GM19025 (cell line): ENCODE measurements around the gene ATP6V0B.

Experiments
- ATAC-seq: cut with Tn5 transposase; IDR thresholded peaks from one replicate; pipeline ENCODE4 v1.9.1; 2021; ENCODE audit warnings: mild to moderate bottlenecking, low read depth, moderate library complexity; ENCODE audit not compliant: unreplicated experiment

ATP6V0B gene

DNA sequence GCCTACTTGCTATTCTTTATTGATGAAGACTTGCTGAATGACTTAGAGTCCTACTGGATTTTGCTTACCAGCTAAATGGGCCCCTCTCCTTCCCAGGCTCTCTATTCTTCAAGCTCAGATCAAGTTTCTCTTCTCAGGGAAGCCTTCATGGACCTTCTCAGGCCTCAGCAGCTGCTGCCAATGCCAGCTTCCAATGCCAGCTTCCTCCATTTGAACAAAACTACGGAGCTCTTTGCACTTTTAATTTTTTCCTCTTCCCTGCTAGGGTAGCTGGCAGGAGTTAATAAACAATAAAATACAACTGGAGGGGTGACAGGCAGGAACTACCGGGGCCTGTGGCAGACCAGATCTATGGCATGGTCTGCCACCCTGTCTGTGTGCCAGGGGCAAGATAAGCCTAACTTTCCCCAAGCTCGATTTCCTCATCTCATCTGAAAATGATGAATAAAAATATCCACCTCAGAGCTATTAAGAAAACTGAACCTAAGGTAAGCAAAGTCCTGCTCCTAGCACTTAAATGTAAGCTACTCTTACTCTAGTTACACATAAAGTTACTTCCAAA lies 29.0 kb upstream of the ATP6V0B start:
- ATAC-seq: no peak

DNA sequence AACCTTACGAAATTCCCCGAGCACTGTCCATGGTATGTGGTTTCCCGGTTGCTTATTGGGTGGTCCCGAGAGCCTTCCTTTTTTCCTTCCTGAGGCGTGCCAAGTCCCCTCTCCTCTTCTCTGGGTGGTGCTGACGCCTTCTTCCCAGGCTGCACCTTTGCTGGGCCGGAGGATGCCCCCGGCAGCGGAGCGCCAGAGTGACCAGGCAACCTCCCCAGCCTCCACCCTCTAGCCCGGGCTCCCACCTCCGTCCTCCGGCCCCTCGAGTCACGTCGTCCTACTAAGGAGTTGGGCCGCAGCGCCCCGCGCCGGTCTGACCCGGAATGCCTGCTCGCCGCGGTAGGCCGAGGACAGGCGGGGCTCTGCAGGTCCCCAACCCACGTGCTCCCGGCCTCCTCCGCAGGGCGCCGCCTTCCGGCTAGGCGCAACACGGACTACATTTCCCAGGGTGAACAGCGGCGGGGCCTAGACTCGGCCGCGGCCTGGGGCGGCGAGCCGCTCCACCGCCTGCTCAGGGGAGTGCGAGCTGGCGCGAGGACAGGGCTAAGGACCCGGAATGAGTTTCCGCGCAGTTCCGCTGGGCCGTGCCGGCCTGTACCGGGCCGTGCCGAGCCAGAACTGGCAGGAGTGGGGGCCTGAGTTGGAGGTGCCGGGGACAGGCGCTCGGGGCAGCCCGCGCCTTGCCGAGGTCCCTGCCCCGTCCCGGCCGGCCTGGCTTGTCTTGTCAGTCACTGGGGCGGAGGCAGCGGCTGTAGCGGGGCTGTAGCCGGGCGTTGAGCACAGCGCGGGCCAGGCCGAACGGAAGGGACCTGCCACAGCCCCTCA lies 28.3 kb upstream of the ATP6V0B start, which contains the start of gene IPO13:
Gene IPO13 (plus strand): TSS at position 715 of the 825 bp plus-strand sequence. CDS start 651 bp downstream, outside the sequence.
- peak; percentile 94 for ATAC-seq

DNA sequence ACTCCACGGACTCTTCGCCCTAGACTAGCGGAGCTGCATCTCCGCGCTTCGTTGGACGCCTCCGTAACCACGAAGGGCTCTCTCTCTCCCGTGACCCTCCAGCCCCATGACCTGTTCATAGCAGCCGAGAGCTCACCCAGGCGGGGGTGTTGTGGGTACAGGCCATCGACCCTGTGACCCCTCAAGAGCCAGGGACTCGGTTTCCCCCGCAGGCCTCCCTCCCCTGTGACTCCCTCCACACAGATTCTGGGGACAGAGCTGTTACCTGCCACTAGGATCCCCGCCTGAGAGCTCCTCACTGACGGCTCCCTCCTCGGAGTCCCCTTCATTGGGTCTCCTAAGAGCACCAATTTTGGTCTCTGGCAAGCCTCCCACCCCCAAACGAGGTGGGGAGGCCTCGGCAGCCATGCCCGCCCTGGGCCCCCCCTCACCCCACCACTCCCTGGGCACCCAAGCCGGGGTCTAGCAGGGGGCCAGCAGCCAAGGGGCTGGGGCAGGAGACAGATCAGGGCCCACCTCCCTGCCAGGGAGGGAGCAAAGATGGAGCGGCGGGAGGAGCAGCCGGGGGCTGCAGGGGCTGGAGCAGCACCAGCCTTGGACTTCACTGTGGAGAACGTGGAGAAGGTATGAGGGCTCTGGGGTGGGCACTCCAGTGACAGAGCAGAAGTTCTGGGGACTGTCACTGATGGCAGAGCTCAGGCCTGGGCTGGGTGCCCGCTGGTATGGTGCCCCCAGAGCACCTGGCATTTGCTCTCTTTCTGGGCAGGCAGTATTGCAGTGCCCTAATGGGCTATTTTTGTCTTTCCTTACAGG lies 27.5 kb upstream of the ATP6V0B start:
- ATAC-seq: no peak

DNA sequence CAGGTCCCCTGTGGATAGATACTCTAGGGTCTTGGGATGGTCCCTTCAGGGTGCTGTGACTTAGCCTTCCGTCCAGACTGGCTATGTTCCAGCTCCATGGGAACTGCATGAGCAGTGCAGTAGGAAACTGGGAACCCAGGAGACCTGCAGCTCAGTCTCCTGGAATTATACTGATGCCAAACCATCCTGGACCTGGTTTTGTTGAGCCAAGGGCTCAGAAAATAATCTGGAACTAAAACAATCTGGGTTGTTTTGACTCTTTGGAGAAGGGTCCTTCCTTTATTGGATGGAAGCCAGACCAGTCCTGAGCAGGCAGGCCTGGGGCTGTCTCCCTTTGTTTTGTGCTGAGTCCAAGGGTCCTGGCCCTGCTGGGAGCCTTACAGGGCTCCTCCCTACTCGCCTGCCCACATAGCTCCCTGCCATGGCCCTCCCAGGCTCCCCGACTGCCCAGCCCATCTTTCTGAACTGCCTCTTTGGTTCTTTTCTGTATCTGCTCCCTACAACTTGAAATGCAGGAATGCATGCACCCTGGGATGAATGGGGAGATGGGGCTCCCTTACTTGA lies 26.8 kb upstream of the ATP6V0B start:
- ATAC-seq: no peak

DNA sequence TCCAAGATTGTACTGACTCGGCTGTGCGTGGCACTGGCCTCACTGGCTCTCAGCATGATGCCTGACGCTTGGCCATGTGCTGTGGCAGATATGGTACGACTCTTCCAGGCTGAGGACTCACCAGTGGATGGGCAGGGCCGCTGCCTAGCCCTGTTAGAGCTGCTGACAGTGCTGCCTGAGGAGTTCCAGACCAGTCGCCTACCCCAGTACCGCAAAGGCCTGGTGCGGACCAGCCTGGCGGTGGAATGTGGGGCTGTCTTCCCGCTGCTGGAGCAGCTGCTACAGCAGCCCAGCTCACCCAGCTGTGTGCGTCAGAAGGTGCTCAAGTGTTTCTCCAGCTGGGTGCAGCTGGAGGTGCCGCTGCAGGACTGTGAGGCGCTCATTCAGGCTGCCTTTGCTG lies 25.1 kb upstream of the ATP6V0B start:
- no peak for ATAC-seq

DNA sequence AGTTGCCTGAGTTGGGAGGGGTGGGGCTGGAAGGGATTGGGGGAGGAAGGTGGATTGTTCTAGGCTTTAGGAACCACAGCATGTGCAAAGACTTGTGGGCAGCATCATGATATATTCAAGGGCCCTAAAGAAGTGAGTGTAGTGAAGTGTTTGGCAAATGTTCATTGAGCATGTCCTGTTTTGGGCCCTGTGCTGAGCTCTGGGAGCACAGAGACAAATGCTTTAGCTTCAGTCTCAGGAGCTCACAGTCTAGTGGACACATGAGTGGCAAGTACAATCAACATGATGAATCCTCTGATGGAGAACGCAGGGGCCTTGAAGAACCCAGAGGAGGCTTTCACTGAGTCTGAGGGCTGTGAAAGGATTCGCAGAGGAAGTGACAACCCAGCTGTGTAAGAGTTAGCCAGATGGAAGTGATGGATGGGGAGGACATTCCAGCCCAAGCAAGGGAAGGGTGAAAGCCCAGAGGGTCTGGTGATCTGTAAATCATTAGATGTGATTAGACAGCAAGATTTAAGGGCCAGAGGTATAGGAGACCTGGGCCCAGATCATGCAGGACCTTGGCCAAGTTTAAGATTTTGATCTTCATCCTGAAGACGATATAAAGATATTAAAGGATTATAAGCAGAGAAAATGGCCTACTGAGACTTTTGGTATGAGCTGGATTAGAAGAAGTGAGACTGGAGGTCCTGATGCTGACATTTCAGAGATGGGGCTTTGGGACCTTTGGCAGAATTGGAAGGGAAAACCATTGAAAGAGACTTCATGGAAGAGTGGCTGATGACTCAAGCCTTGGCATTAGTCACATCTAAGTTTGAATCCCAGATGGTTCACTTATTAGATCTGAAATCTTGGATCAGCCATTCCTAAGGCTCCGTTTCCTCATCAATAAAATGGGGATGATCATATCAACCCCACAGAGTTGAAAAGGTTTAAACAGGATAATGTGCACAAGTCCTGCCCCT lies 23.5 kb upstream of the ATP6V0B start:
- ATAC-seq: no peak

DNA sequence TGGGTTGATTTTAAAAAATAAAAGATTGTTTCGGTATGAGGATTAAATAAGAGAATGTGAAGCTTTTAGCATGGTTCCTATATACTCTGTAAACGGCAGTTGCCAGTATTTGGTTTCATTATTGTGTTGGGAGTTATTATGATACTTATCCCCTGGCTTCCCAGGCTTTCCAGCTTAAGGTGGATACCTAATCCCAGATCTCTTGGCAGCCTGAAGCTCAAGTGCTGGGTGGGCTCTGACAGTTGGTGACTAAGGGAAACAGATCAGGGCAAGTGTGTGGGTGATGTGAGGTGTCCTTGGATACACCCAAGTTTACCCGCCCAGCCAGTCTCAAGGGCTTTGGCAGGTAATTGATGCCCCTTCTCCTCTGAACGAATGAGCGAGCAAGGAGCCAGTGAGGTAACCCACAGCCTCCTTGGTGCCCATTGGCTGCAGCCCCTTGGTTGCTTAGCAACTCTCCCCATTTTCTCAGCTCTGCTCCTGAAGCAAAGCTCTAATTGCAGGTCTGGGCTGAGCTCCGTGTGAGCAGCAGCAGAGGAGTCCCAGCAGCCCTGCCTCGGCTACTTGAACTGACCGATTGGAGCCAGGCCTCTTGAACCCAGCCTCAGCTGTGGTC lies 21.9 kb upstream of the ATP6V0B start:
- ATAC-seq: no peak

DNA sequence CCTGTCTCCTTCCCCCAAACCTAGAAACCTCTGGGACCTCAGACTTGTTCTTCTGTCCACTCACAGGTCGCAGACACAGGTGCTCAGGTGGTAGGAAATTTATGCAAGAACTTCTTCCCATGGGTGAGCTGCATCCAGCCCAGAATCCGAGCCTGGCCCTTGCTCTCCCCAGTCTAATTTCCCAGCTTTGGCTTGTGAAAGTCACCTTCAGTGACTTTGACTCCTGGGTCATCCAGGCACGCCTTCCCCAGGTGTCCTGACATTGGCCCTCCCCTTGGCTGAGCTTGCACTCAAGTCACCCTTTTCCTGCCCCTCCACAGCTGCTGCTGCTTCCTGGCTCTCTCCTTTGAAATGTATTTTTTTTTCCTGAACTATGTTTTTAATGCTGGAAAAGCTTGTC lies 21.4 kb upstream of the ATP6V0B start:
- no peak for ATAC-seq

DNA sequence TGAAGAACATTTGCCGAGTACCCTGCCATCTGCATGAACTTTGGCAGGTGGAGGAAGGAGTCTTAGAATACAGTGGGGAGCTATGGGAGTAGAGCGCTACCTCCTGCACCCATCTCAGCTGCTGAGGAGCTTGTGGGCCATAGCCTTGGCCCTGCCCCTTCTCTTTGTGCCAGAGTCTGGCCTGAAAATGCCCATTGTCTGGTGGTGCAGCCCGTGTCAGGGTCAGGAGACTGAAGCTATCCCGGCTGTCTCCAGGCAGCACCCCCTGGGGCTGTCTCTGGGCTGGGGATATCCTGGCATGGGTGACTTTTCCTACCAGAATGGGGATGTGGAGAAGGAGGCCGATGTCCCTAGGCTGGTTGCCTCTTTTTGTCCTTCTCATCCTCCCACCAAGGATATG lies 20.7 kb upstream of the ATP6V0B start:
- no peak for ATAC-seq

DNA sequence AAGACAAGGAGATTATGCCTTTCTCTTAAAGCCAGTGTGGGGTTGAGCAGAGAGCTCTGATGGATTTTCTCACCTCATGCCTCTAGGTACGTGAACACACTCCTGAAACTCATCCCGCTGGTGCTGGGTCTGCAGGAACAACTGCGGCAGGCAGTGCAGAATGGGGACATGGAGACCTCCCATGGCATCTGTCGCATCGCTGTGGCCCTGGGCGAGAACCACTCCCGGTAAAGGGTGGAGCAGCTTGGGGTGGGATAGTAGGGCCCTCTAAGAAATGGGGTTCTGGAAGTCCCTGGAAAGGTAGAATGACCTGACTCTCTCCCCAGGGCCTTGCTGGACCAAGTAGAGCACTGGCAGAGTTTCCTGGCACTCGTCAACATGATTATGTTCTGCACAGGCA lies 18.5 kb upstream of the ATP6V0B start:
- ATAC-seq: no peak

DNA sequence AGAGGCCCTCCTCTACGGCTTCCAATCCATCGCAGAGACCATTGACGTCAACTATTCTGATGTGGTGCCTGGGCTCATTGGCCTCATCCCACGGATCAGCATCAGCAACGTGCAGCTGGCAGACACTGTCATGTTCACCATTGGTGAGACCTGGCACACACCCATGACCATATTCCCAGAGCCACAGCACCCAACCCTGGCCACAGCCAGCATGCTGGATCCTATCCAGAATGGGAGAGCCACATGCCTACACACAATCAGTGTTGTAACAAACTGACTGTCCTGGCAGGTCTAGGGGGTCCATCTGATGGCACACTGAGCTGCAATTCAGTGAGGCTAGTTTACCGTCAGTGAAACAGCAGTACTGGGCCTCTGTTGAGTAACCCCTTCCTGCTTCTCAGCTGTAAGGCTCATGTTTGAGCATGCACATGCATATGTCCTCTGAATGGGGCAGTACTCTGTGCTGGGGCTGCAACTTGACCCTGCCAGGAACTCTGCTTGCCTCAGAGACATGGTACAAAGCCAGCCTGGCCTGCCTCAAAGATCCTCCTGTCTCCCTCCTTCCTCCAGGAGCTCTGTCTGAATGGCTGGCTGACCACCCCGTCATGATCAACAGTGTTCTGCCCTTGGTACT lies 17.2 kb upstream of the ATP6V0B start:
- no peak for ATAC-seq

DNA sequence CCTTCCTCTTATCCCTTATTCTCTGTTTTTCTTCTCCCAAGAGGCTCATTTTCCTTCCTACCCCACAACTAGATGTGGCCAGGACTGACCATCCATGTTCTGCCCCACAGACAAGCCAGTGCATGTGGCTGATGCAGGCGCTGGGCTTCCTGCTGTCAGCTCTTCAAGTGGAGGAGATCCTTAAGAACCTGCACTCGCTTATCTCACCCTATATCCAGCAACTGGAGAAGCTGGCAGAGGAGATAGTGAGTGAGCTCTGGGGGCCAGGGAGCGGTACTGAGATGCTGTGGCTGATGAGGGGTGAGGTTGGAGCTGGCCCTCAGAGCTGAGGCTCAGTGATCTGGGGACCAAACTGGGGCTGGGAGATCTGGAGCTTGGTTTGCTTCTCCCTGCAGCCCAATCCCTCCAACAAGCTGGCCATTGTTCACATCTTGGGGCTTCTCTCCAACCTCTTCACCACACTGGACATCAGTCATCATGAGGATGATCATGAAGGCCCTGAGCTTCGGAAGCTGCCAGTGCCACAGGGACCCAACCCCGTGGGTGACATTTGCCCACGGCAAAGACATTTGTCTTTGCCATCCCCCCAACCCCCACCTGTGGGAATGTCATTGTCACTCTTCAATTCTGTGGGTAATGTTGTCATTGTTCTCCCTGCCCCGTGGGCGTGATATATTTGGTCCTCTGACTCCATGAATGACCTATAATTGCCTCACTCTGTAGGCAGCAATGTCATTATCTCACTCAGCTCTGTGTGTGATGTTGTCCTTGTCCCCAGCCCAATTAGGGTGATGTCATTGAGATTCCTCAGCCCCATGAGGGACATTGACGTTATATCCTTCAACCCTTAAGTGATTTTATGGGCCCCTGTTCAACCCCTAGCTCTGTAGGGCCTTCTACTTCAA lies 16.2 kb upstream of the ATP6V0B start:
- ATAC-seq: no peak

DNA sequence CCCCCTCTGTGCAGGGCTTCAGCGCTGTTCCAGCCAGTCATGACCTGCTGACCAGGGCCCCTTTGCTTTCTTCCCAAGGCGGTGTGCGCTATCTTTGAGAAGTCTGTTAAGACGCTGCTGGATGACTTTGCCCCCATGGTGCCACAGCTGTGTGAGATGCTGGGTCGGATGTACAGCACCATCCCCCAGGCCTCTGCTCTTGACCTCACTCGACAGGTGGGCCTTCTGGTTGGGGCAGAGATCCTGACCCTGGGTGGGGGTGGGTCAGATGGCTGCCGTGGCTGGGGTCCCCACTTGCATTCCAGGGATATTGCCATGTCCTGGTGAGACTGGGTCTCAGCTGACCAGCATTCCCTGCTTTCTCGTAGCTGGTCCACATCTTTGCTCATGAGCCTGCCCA lies 14.0 kb upstream of the ATP6V0B start:
- ATAC-seq: no peak

DNA sequence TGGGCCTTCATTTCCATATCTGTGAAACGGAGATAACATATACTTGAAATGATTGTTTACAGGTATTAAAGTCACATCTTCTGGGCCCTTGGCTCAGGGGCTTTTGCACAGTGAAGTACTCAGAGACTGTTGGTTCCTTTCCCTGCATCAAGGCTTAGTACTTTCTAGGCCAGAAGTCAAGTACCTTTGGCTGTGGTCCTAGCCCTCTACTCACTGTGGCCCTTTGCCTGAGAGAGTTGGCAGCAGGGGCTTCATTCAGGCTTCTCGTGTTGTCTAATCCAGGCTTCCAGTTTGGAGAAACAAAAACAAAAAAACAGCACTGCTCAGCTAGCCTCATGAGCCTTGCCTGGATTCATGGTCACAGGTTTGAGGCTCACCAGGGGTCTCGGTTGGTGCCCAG lies 13.1 kb upstream of the ATP6V0B start:
- no peak for ATAC-seq

DNA sequence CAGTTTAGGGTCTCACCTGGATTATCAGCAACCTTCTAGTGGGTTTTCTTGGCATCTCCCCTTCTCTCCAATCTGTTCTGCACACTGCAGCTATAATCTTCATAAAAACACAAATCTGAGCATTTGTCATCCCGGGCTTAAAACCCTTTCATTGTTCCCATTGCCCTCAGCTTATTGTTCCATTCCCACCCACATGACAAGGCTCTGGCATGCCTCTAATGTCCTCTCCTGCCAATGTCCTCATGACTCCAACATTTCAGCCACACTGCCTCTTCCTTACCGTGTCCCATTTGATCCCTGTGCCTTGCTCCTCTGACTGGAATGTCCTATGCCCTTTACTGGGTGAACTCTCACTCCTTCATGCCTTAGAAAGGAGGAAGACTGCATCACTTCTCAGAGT lies 12.4 kb upstream of the ATP6V0B start:
- no peak for ATAC-seq

DNA sequence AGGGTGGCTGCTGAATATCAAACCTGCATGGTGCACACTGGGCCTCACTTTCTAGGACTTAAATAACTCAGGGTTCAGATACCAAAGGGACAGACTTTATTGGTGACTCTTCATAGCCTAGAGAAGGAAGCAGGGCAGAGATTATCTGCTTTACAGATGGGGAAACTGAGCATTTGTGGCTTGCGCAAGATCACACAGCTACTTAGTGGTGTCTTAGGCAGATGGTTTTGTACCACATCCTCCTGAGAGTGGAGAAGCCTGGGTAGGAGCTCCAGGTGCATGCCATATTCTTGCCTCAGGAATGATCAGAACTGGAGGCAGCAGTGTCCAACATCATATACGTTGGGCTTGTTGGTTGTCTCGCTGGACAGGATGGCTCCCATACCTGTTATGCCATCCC lies 11.8 kb upstream of the ATP6V0B start:
- ATAC-seq: no peak

DNA sequence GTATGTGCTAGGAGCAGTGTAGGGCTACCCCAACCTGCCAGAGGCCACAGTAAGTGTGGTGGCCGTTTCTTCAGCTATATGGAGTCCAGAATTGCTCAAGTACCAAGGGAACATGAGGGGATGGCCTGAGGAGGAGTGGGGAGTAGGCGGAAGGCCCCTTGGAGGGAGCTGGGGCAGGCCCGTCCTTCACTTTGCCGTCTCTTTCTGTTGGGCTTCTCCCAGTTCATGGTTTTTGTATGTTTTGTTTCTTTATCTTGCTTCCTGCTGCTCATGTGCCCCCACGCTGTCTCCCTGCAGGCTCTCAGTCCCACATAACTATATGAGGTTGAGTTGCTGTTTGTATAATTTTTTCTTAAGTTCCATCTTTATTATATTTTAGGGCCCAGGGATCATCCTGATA lies 10.9 kb upstream of the ATP6V0B start:
- no peak for ATAC-seq

DNA sequence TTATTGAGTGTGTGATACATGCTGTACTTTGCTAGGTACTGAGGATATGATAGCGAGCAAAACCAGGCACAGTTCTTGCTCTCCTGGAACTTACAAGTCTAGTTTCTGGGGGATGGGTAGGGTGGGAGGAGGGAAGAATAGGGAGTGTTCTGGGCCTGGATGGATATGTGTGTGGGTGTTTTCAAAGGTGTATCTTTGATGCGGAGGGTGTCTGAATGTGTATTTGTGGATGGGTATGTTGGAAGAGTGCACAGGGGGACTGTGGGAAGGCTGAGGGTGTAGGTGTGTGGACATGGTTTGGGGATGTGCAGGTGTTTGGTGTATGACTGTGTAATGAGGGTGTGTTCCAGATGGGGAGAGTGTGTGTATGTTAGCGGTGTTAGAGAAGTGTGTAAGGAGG lies 9.4 kb upstream of the ATP6V0B start:
- ATAC-seq: no peak
